Heart right ventricle (tissue), 16 donors: ENCODE results near the gene PRPF31. TPM values are rescaled to one million over a fixed set of nuclear protein-coding genes. Genes with fewer than 3 reads are reported as not detected.

ENCODE experiments used
- ATAC-seq, 8 donors: fragments of 200-7000 bp; cut with Tn5 transposase; one replicate each; pipeline ENCODE4 v1.9.1; 2020; ENCODE audit warnings: mild to moderate bottlenecking in 8 of 8, moderate library complexity in 8 of 8, moderate number of reproducible peaks in 1 of 8
- DNase-seq, 2 donors: peaks; one replicate each; pipeline ENCODE4 v3.0.0-alpha.2; 2020
- H3K27ac ChIP-seq, 10 donors: fragments of 200-600 bp; sonication (generic) in 2 of 10; one replicate each; pipeline versions ENCODE4 v1.5.0 to v1.8.0; 2020 to 2022; ENCODE audit warnings: mild to moderate bottlenecking in 3 of 10
- H3K27me3 ChIP-seq, 7 donors: fragments of 200-600 bp; one replicate each; pipeline ENCODE4 v1.8.0; 2021 to 2022; ENCODE audit warnings: mild to moderate bottlenecking in 2 of 7
- H3K36me3 ChIP-seq, 9 donors: fragments of 200-600 bp; sonication (generic) in 1 of 9; one replicate each; pipeline versions ENCODE4 v1.5.0 to v1.8.0; 2020 to 2022; ENCODE audit warnings: mild to moderate bottlenecking in 2 of 9
- H3K4me1 ChIP-seq, 9 donors: fragments of 200-600 bp; sonication (generic) in 1 of 9; one replicate each; pipeline versions ENCODE4 v1.5.0 to v1.8.0; 2020 to 2022; ENCODE audit warnings: mild to moderate bottlenecking in 4 of 9
- H3K4me3 ChIP-seq, 10 donors: fragments of 200-600 bp; sonication (generic) in 2 of 10; one replicate each; pipeline versions ENCODE4 v1.5.0 to v1.8.0; 2020 to 2022; ENCODE audit warnings: mild to moderate bottlenecking in 7 of 10, moderate library complexity in 2 of 10
- H3K9me3 ChIP-seq, 11 donors: fragments of 200-600 bp in 10 of 11; sonication (generic) in 2 of 11; one replicate each; pipeline versions ENCODE4 v1.5.0 to v1.8.0; 2013 to 2022; ENCODE audit warnings: mild to moderate bottlenecking in 2 of 11, control low read depth in 1 of 11, moderate library complexity in 1 of 11
- CTCF ChIP-seq, 9 donors: fragments of 200-600 bp; sonication (generic) in 2 of 9; IDR thresholded peaks; one replicate each; pipeline versions ENCODE4 v1.5.0 to v1.8.0; 2021 to 2022; ENCODE audit warnings: antibody characterized with exemption in 9 of 9, mild to moderate bottlenecking in 5 of 9, moderate library complexity in 1 of 9
- WGBS, 2 donors: extraction: QIAGEN DNeasy Blood & Tissue Kit; methylation state at CpG; one replicate each; pipeline ENCODE4 v1.1.7; 2013; ENCODE audit warnings: inconsistent platforms in 1 of 2; 5-methylcytosine and 5-hydroxymethylcytosine counted together
- intact Hi-C, 10 donors: fragments of 100-400 bp; cut with DNase I; formaldehyde crosslinking; loops; one replicate each; pipeline versions ENCODE4 v1.11.1 to v1.14.2; 2022
- polyA plus RNA-seq, 2 donors: library from polyadenylated mRNA; stranded (reverse); fragments of 200-250 nt; gene quantifications; one replicate each; pipeline ENCODE4 v1.2.3, GENCODE V29; 2013
- total RNA-seq, 10 donors: library from RNA; stranded (reverse); fragmentation: NEBNext Ultra II Directional in 3 of 10; extraction: Animal tissue kit (Norgen Biotek cat#: 25700) in 3 of 10; gene quantifications; one replicate each; pipeline versions ENCODE4 v1.2.1 to v1.2.4, GENCODE V29; 2021 to 2023
- donor health status: Arrhythmogenic right ventricular cardiomyopathy.
- donor health status: ischemic (EF 13 %, LVEDD 7.1; RV severe dilation, severe dysfunction).
- donor health status: healthy with polysubstance abuse.
- donor health status: DM: no; HTN: yes; CAD: no.
- donor health status: DM: no; HTN: no; CAD: no.
- donor health status: ischemic (EF 25% LVEDD 6.9; RV normal size, moderate dysfunction).
- donor health status: ischemic (EF 25% LVEDD 5.7; RV mildly dilated, moderate dysfunction).
- donor health status: healthy.
- donor health status: DM: yes; HTN: yes; CAD: no.
- donor health status: Ischemic cardiomyopathy.
- donor health status: ischemic (EF 35%, LVEDD 5.7; RV mildly dilated, moderate dysfunction).
- donor health status: nonischemic (EF 11% LVEDD 7.7; RV severe dilation, severe dysfunction).
- donor health status: DM: yes; HTN: yes; CAD: no.
- donor health status: PGD.
- donor health status: ischemic (EF 29% LVEDD 5.4; RV normal size, mild dysfunction).
- donor health status: nonischemic (EF 23%, LVEDD 6.1; RV moderate dilation, normal function).

The PRPF31 gene
- total and polyA plus RNA-seq, 12 donors, result 35.9 to 52.8 (median 43.4) TPM

- TF ChIP-seq CTCF (IDR thresholded peaks at IDR 0.05), result no peak
- Histone ChIP-seq H3K9me3 (no peaks in the 10 kb centered on the region), H3K36me3 (peaks cover 0 to 20% (median 0%) of the 10 kb centered on the region in 9 donors), H3K4me1 (peaks cover 0 to 13% (median 6%) of the 10 kb centered on the region in 9 donors), H3K27me3 (peaks cover 0 to 20% (median 12%) of the 10 kb centered on the region in 7 donors), H3K4me3 (peak within 1 kb of the TSS in 7 of 10 donors; percentile 15 to 48 (median 38)), H3K27ac (peak within 1 kb of the TSS in 9 of 10 donors; percentile 32 to 75 (median 56))
- WGBS, 2 donors, result 12 to 20% methylated on average over 13 of the region's 13 CpGs
- DNase-seq, result peak in 1 of 2 donors; percentile 54
- intact Hi-C loops, result loop anchor here in 1 of 10 donors (5.0 kb wide), 1 partner anchor 60 kb away; no protein-coding TSS in a partner anchor
- ATAC-seq, result peak in 7 of 8 donors; percentile 38 to 77 (median 66)
Measured at GRCh38 chr19:54172471-54173358, 57.2 kb downstream of the PRPF31 start, which contains the start of gene TMC4. Gene TMC4 (minus strand): TSS chr19:54173160. CDS start chr19:54173117, 43 bp downstream.

DNA sequence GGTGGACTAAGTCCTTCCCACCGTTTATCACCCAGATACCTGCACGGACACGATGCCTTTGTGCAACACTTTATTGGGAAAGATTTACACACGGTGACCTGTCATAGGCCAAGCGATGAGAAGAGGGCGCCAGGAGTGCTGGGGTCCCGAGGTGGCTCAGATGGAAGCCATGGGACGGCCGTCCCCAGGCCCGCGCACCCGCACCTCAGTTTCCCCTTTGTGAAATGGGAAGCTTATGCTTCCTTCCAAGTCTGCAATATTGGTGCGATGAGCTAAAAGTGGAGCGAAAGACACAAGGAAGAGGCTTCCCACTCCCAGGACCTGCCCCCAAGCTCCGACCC is 57.8 kb downstream of the PRPF31 start:
- H3K27me3 ChIP-seq, result peaks cover 0 to 16% (median 12%) of the 10 kb centered on the region in 7 donors
- peaks cover 0 to 11% (median 2%) of the 10 kb centered on the region in 9 donors for H3K4me1 ChIP-seq
- no peak for TF ChIP-seq CTCF (IDR thresholded peaks at IDR 0.05)
- H3K36me3 ChIP-seq, result peaks cover 0 to 26% (median 0%) of the 10 kb centered on the region in 9 donors
- H3K9me3 ChIP-seq, result no peaks in the 10 kb centered on the region
- ATAC-seq (no peak), DNase-seq (no peak)
- H3K4me3 ChIP-seq, result peak overlapping the region in 5 of 10 donors; percentile 15 to 48 (median 38)
- peak overlapping the region in 3 of 10 donors; percentile 56 to 73 (median 69) for H3K27ac ChIP-seq
- WGBS, 2 donors, result 35 to 42% methylated on average over 15 of the region's 15 CpGs
- intact Hi-C loops, result loop anchor here in 1 of 10 donors (5.0 kb wide), 1 partner anchor 59 kb away; no protein-coding TSS in a partner anchor

- Histone ChIP-seq H3K9me3 (no peaks in the 10 kb centered on the region), H3K27me3 (peaks cover 0 to 16% (median 12%) of the 10 kb centered on the region in 7 donors), H3K36me3 (peaks cover 0 to 35% (median 0%) of the 10 kb centered on the region in 9 donors), H3K4me3 (no peak overlapping the region), H3K4me1 (peaks cover 0 to 9% (median 0%) of the 10 kb centered on the region in 9 donors), H3K27ac (no peak overlapping the region)
- WGBS, 2 donors, result 69 to 74% methylated on average over 24 to 25 of the region's 25 CpGs
- intact Hi-C loops, result loop anchor here in 1 of 10 donors (5.0 kb wide), 1 partner anchor 58 kb away; no protein-coding TSS in a partner anchor
- DNase-seq (no peak), ATAC-seq (peak in 3 of 8 donors; percentile 7 to 27 (median 12))
- no peak for TF ChIP-seq CTCF (IDR thresholded peaks at IDR 0.05)
Measured at GRCh38 chr19:54173951-54174834, 58.6 kb downstream of the PRPF31 start.
